GM23338 (cell line): ENCODE measurements around the gene FAP. TPM values are rescaled to one million over a fixed set of nuclear protein-coding genes. Genes with fewer than 3 reads are reported as not detected.

Experiments
- ATAC-seq: fragments of 200-7000 bp; cut with Tn5 transposase; 3 replicates; pipeline ENCODE4 v1.9.1; 2020
- DNase-seq: peaks from one replicate; pipeline ENCODE4 v3.0.0-alpha.2; 2015; ENCODE audit warnings: low spot score
- H2AFZ ChIP-seq: fragments of 200-600 bp; sonication (generic); 2 replicates; pipeline ENCODE4 v1.8.0; 2016; ENCODE audit warnings: antibody characterized with exemption, mild to moderate bottlenecking, moderate library complexity
- H3F3A ChIP-seq: fragments of 200-600 bp; sonication (generic); replicated peaks from 2 replicates; pipeline ENCODE4 v1.8.0; 2017; ENCODE audit warnings: antibody characterized with exemption, mixed run types, low read depth
- H3K27ac ChIP-seq: fragments of 200-600 bp; sonication (generic); 2 replicates; pipeline ENCODE4 v1.6.1; 2016; ENCODE audit warnings: low read depth
- H3K27me3 ChIP-seq: fragments of 200-600 bp; sonication (generic); 2 replicates; pipeline ENCODE4 v1.8.0; 2016; ENCODE audit warnings: mild to moderate bottlenecking, mixed run types, moderate library complexity; ENCODE audit not compliant: insufficient read depth
- H3K36me3 ChIP-seq: fragments of 200-600 bp; sonication (generic); 2 replicates; pipeline ENCODE4 v1.8.0; 2016; ENCODE audit warnings: mild to moderate bottlenecking; ENCODE audit not compliant: insufficient read depth
- H3K4me1 ChIP-seq: fragments of 200-600 bp; sonication (generic); 2 replicates; pipeline ENCODE4 v1.8.0; 2016; ENCODE audit warnings: mild to moderate bottlenecking, moderate library complexity; ENCODE audit not compliant: insufficient read depth
- H3K4me2 ChIP-seq: fragments of 200-600 bp; sonication (generic); 2 replicates; pipeline ENCODE4 v1.7.1; 2017; ENCODE audit warnings: mixed run types
- H3K4me3 ChIP-seq: fragments of 200-600 bp; sonication (generic); 2 replicates; pipeline ENCODE4 v1.6.1; 2016; ENCODE audit warnings: mixed run types
- H3K79me2 ChIP-seq: fragments of 200-600 bp; sonication (generic); replicated peaks from 2 replicates; pipeline ENCODE4 v1.8.0; 2017; ENCODE audit warnings: mild to moderate bottlenecking; ENCODE audit not compliant: insufficient read depth
- H3K9me2 ChIP-seq: fragments of 200-600 bp; sonication (generic); 2 replicates; pipeline ENCODE4 v1.8.0; 2017; ENCODE audit not compliant: insufficient read depth
- H4K20me1 ChIP-seq: fragments of 200-600 bp; sonication (generic); replicated peaks from 2 replicates; pipeline ENCODE4 v1.8.0; 2017; ENCODE audit warnings: mild to moderate bottlenecking; ENCODE audit not compliant: insufficient read depth
- H3K27ac Mint-ChIP-seq: 2 replicates; pipeline ENCODE4 v1.8.0; 2020; ENCODE audit warnings: inconsistent platforms, mild to moderate bottlenecking, moderate library complexity, mixed read lengths
- H3K27me3 Mint-ChIP-seq: 3 replicates; pipeline ENCODE4 v1.8.0; 2022; ENCODE audit warnings: low read depth, mild to moderate bottlenecking, moderate library complexity, mixed read lengths, inconsistent platforms; ENCODE audit not compliant: insufficient read depth, poor library complexity
- H3K36me3 Mint-ChIP-seq: 3 replicates; pipeline ENCODE4 v1.8.0; 2021; ENCODE audit warnings: low read depth, mild to moderate bottlenecking, inconsistent platforms, moderate library complexity, mixed read lengths
- H3K4me1 Mint-ChIP-seq: 3 replicates; pipeline ENCODE4 v1.8.0; 2020; ENCODE audit warnings: mild to moderate bottlenecking, inconsistent platforms, mixed read lengths
- H3K4me3 Mint-ChIP-seq: 3 replicates; pipeline ENCODE4 v1.8.0; 2021; ENCODE audit warnings: moderate library complexity, mild to moderate bottlenecking, inconsistent platforms, mixed read lengths
- H3K9me3 Mint-ChIP-seq: 3 replicates; pipeline ENCODE4 v1.8.0; 2020; ENCODE audit warnings: moderate library complexity, mild to moderate bottlenecking, inconsistent platforms, mixed read lengths
- ETS1 ChIP-seq: IDR thresholded peaks from 2 replicates; pipeline ENCODE4 v1.6.1; 2016; ENCODE audit warnings: antibody characterized with exemption
- EZH2 ChIP-seq: fragments of 200-600 bp; sonication (generic); IDR thresholded peaks from one replicate; pipeline ENCODE4 v1.8.0; 2017; ENCODE audit warnings: antibody characterized with exemption, mild to moderate bottlenecking, low read depth; ENCODE audit not compliant: unreplicated experiment
- NANOG ChIP-seq: IDR thresholded peaks from 2 replicates; pipeline ENCODE4 v1.6.1; 2016; ENCODE audit warnings: antibody characterized with exemption, borderline replicate concordance
- ZNF462 ChIP-seq: fragments of 250-450 bp; sonication (Bioruptor Pico); IDR thresholded peaks from 2 replicates; pipeline ENCODE4 v1.5.0; 2020; ENCODE audit warnings: mild to moderate bottlenecking, moderate library complexity
- polyA plus RNA-seq: library from polyadenylated mRNA; unstranded; fragments of >200 nt; fragmentation: Nextera tagmentation; extraction: Ambion mirVana; gene quantifications from 2 replicates; pipeline ENCODE4 v1.2.1, GENCODE V29; 2016
- total RNA-seq: library from RNA; depleted of rRNA; stranded (reverse); fragments of >200 nt; shearing (Covaris generic); gene quantifications from 2 replicates; pipeline ENCODE4 v1.2.3, GENCODE V29; 2014

FAP gene
- total and polyA plus RNA-seq, 2 experiments from 2014 or later = not detected

GRCh38 chr2:162217598-162217997 is 25.6 kb downstream of the FAP start:
- no peaks in the 10 kb centered on the region for H3K9me2 ChIP-seq

More at GRCh38 chr2:162217598-162217997, 25.6 kb downstream of the FAP start:
- no peak overlapping the region for H3K4me3 ChIP-seq
- H3F3A ChIP-seq = no peaks in the 10 kb centered on the region
- ATAC-seq (no peak), DNase-seq (no peak)
- no peak overlapping the region for H2AFZ ChIP-seq
- Mint-ChIP-seq H3K36me3 (no peaks in the 10 kb centered on the region), H3K27me3 (peaks cover 4% of the 10 kb centered on the region), H3K4me3 (no peak overlapping the region), H3K9me3 (no peaks in the 10 kb centered on the region), H3K27ac (no peak overlapping the region), H3K4me1 (peaks cover 8% of the 10 kb centered on the region; the same call in 2 of the 3 replicates)
- H3K4me2 ChIP-seq = no peak overlapping the region
- TF ChIP-seq ETS1 (no peak), ZNF462 (CRISPR knock-in tag) (no peak), NANOG (no peak), EZH2 (no peak)
- no peaks in the 10 kb centered on the region for H3K36me3 ChIP-seq
- no peaks in the 10 kb centered on the region for H4K20me1 ChIP-seq
- no peaks in the 10 kb centered on the region for H3K27me3 ChIP-seq
- H3K27ac ChIP-seq = no peak overlapping the region
- H3K4me1 ChIP-seq = no peaks in the 10 kb centered on the region
- H3K79me2 ChIP-seq = no peaks in the 10 kb centered on the region
